ENCODE data around the gene LRP1B. TPM values are rescaled to one million over a fixed set of nuclear protein-coding genes. Genes with fewer than 3 reads are reported as not detected.

Gene LRP1B
- total and polyA plus RNA-seq, 2 of the 8 experiments (the other 6 are each of a cell fraction or from before 2014, with no cell fraction given), result 0.03 TPM; not detected in 1

- Histone ChIP-seq H4K8ac (ENCODE audit: extremely low read depth, insufficient read depth, low read length) (no peak overlapping the region), H2BK5ac (ENCODE audit: low read depth, low read length) (no peak overlapping the region), H4K20me1 (replicated peaks in 1 of 2; ENCODE audit: control insufficient read depth in 1 of 2, insufficient read depth in 2 of 2, low read length in 2 of 2) (no peaks in the 10 kb centered on the region), H2BK20ac (ENCODE audit: low read length) (no peak overlapping the region), H3K14ac (ENCODE audit: insufficient read length) (no peak overlapping the region), H3K27me3 (replicated peaks in 1 of 4; ENCODE audit: control insufficient read depth in 3 of 4, extremely low read depth in 1 of 4, insufficient read depth in 3 of 4, low read length in 3 of 4) (no peaks in the 10 kb centered on the region), H2BK120ac (replicated peaks; ENCODE audit: low read depth, low read length) (no peak overlapping the region), H2BK15ac (ENCODE audit: low read length) (no peak overlapping the region), H4K5ac (ENCODE audit: insufficient read length, low read depth, low read length) (no peak overlapping the region), H3K23ac (ENCODE audit: insufficient read length) (no peak overlapping the region), H4K91ac (replicated peaks; ENCODE audit: insufficient read length, low read length) (no peak overlapping the region), H3K9me3 (ENCODE audit: insufficient read depth in 2 of 2, low read depth in 1 of 2, low read length in 1 of 2) (no peaks in the 10 kb centered on the region), H3K18ac (ENCODE audit: extremely low read depth, low read length) (no peak overlapping the region), H3K36me3 (ENCODE audit: control insufficient read depth in 2 of 4, insufficient read depth in 4 of 4, low read length in 3 of 4) (no peaks in the 10 kb centered on the region), H3K4me3 (ENCODE audit: extremely low read depth in 1 of 4, insufficient read depth in 2 of 4, low read depth in 3 of 4, low read length in 4 of 4) (no peak overlapping the region), H3K4me1 (replicated peaks in 1 of 4; ENCODE audit: control insufficient read depth in 3 of 4, insufficient read depth in 4 of 4, low read length in 3 of 4) (no peaks in the 10 kb centered on the region; a peak in 1 of 7 replicates), H2AFZ (ENCODE audit: low read length) (no peak overlapping the region), H3K79me2 (ENCODE audit: control insufficient read depth in 1 of 2, insufficient read depth in 2 of 2, low read length in 2 of 2) (no peaks in the 10 kb centered on the region), H3K23me2 (ENCODE audit: low read depth, low read length) (no peaks in the 10 kb centered on the region), H3K79me1 (ENCODE audit: low read depth, low read length) (no peaks in the 10 kb centered on the region), H3K9ac (replicated peaks in 1 of 4; ENCODE audit: extremely low read depth in 1 of 4, low read depth in 3 of 4, low read length in 3 of 4) (no peak overlapping the region), H2BK12ac (ENCODE audit: low read depth, low read length) (no peak overlapping the region), H3K56ac (replicated peaks; ENCODE audit: insufficient read length, low read depth, low read length) (no peak overlapping the region), H3K4ac (replicated peaks; ENCODE audit: insufficient read length, low read depth, low read length) (no peak overlapping the region), H3K4me2 (ENCODE audit: insufficient read depth in 1 of 2, low read depth in 2 of 2, low read length in 2 of 2) (no peak overlapping the region), H2AK5ac (ENCODE audit: low read depth, low read length) (no peak overlapping the region), H3K27ac (ENCODE audit: low read depth, low read length) (no peak overlapping the region)
- DNase-seq (ENCODE audit: low read depth in 1 of 2, low spot score in 2 of 2) (no peak), FAIRE-seq (no peak)
- WGBS, 2 experiments (ENCODE audit: extremely low coverage in 1 of 2, insufficient coverage in 1 of 2, insufficient read length in 1 of 2, insufficient replicate concordance in 2 of 2, low coverage in 1 of 2, low lambda C conversion rate in 2 of 2, missing lambda C conversion rate in 1 of 2), result no CpG with 5 or more reads among the region's 2 CpGs
- CTCF ChIA-PET (ENCODE audit: partially characterized antibody), result interaction anchor here (0.6 to 1.2 kb wide), 2 partner anchors 11 to 517 kb away, joined by 3 read pairs; no protein-coding TSS in a partner anchor
- TF ChIP-seq KDM5A (IDR thresholded peaks at IDR 0.05; ENCODE audit: low read length) (no peak), ATF2 (IDR thresholded peaks at IDR 0.05; ENCODE audit: low read length) (no peak)
- POLR2A ChIA-PET (ENCODE audit: partially characterized antibody), result interaction anchor here (1.1 kb wide), 1 partner anchor 11 kb away, joined by 3 read pairs; no protein-coding TSS in a partner anchor
These were observed 531.8 kb downstream of the LRP1B start for GRCh38 chr2:141598982-141599381.

All from H1 (cell line).